ENCODE results near the gene ZNF740. TPM values are rescaled to one million over a fixed set of nuclear protein-coding genes. Genes with fewer than 3 reads are reported as not detected.

ZNF740 gene
- total and polyA plus RNA-seq, 2 donors (not counting 1 experiment from before 2014, with no cell fraction given): 35.9 to 117 TPM

GRCh38 chr12:53217051-53217930 is 36.8 kb downstream of the ZNF740 start:
- Histone ChIP-seq H3K36me3 (replicated peaks in 1 of 2; ENCODE audit: control extremely low read depth in 1 of 2, control insufficient read depth in 1 of 2, extremely low read depth in 1 of 2, insufficient read depth in 2 of 2, low read length in 1 of 2) (peaks cover 0 to 4% of the 10 kb centered on the region in 2 experiments), H3K79me2 (ENCODE audit: control insufficient read depth, insufficient read depth, low read length) (no peaks in the 10 kb centered on the region), H2AFZ (ENCODE audit: insufficient read depth, low read depth, low read length, poor library complexity, severe bottlenecking) (no peak overlapping the region), H3K27me3 (replicated peaks in 1 of 4; ENCODE audit: control extremely low read depth in 1 of 4, control insufficient read depth in 3 of 4, insufficient read depth in 4 of 4, low read length in 3 of 4) (no peaks in the 10 kb centered on the region), H3K4me1 (ENCODE audit: control insufficient read depth in 2 of 2, insufficient read depth in 2 of 2, low read length in 2 of 2) (peaks cover 43 to 51% of the 10 kb centered on the region in 2 donors), H3K27ac (ENCODE audit: low read length in 2 of 2) (peak overlapping the region in 1 of 2 donors; percentile 61), H3K4me3 (ENCODE audit: control extremely low read depth in 1 of 5, extremely low read depth in 1 of 5, insufficient read depth in 1 of 5, low read depth in 2 of 5, low read length in 4 of 5) (no peak overlapping the region), H4K20me1 (ENCODE audit: control insufficient read depth, insufficient read depth, low read length, poor library complexity, severe bottlenecking) (no peaks in the 10 kb centered on the region), H3K4me2 (replicated peaks; ENCODE audit: low read depth, low read length, poor library complexity, severe bottlenecking) (peak overlapping the region; percentile 52), H3K9me3 (ENCODE audit: control extremely low read depth in 1 of 3, control insufficient read depth in 2 of 3, insufficient read depth in 1 of 3, low read length in 2 of 3) (no peaks in the 10 kb centered on the region), H3K9ac (ENCODE audit: low read length) (no peak overlapping the region)
- CTCF ChIA-PET: interaction anchor here (0.8 to 17.1 kb wide), 10 partner anchors 11 to 152 kb away, joined by 3 to 721 read pairs (median 44); partner anchors contain the start of genes AAAS, ESPL1, ITGB7 and MYG1
- intact Hi-C loops (cut with micrococcal nuclease): no loop called here
- POLR2A ChIA-PET: interaction anchor here (2.0 kb wide), 1 partner anchor 9 kb away, joined by 7 read pairs; no protein-coding TSS in a partner anchor
- Mint-ChIP-seq H3K4me1 (peaks cover 64% of the 10 kb centered on the region), H3K9me3 (ENCODE audit: insufficient read depth) (no peaks in the 10 kb centered on the region), H3K27me3 (no peaks in the 10 kb centered on the region), H3K4me3 (peak overlapping the region; percentile 61), H3K27ac (peak overlapping the region; percentile 80)
- TF ChIP-seq EZH2 (IDR thresholded peaks at IDR 0.05; ENCODE audit: borderline replicate concordance, insufficient read depth, low read depth, low read length, poor library complexity, severe bottlenecking) (no peak), CTCF (IDR thresholded peaks at IDR 0.05) (no peak)
- 54% methylated on average over 14 of the region's 19 CpGs for WGBS (ENCODE audit: insufficient coverage)
- ATAC-seq (ENCODE audit: low read depth) (no peak), DNase-seq (no peak)

- DNase-seq: no peak
- H3K4me3 ChIP-seq (ENCODE audit: control extremely low read depth in 1 of 5, extremely low read depth in 1 of 5, insufficient read depth in 1 of 5, low read depth in 2 of 5, low read length in 4 of 5): no peak overlapping the region
- H2AFZ ChIP-seq (ENCODE audit: insufficient read depth, low read depth, low read length, poor library complexity, severe bottlenecking): no peak overlapping the region
- H3K9me3 Mint-ChIP-seq (ENCODE audit: insufficient read depth): no peaks in the 10 kb centered on the region
- 81% methylated on average over 3 of the region's 3 CpGs for WGBS (ENCODE audit: insufficient coverage)
- no peaks in the 10 kb centered on the region for H4K20me1 ChIP-seq (ENCODE audit: control insufficient read depth, insufficient read depth, low read length, poor library complexity, severe bottlenecking)
- no peak overlapping the region for H3K4me2 ChIP-seq (replicated peaks; ENCODE audit: low read depth, low read length, poor library complexity, severe bottlenecking)
- H3K27ac ChIP-seq (ENCODE audit: low read length in 2 of 2): peak overlapping the region in 1 of 2 donors; percentile 61
- H3K27me3 Mint-ChIP-seq: no peaks in the 10 kb centered on the region
- peak overlapping the region; percentile 61 for H3K4me3 Mint-ChIP-seq
- H3K9me3 ChIP-seq (ENCODE audit: control extremely low read depth in 1 of 3, control insufficient read depth in 2 of 3, insufficient read depth in 1 of 3, low read length in 2 of 3): no peaks in the 10 kb centered on the region
- ATAC-seq (ENCODE audit: low read depth): no peak
- intact Hi-C loops (cut with micrococcal nuclease): no loop called here
- peak overlapping the region; percentile 80 for H3K27ac Mint-ChIP-seq
- H3K4me1 ChIP-seq (ENCODE audit: control insufficient read depth in 2 of 2, insufficient read depth in 2 of 2, low read length in 2 of 2): peaks cover 45 to 57% of the 10 kb centered on the region in 2 donors
- H3K4me1 Mint-ChIP-seq: peaks cover 69% of the 10 kb centered on the region
- peaks cover 0 to 4% of the 10 kb centered on the region in 2 experiments for H3K36me3 ChIP-seq (replicated peaks in 1 of 2; ENCODE audit: control extremely low read depth in 1 of 2, control insufficient read depth in 1 of 2, extremely low read depth in 1 of 2, insufficient read depth in 2 of 2, low read length in 1 of 2)
- TF ChIP-seq EZH2 (IDR thresholded peaks at IDR 0.05; ENCODE audit: borderline replicate concordance, insufficient read depth, low read depth, low read length, poor library complexity, severe bottlenecking) (no peak), CTCF (IDR thresholded peaks at IDR 0.05) (no peak)
- POLR2A ChIA-PET: interaction anchor here (2.0 kb wide), 1 partner anchor 9 kb away, joined by 7 read pairs; no protein-coding TSS in a partner anchor
- no peaks in the 10 kb centered on the region for H3K27me3 ChIP-seq (replicated peaks in 1 of 4; ENCODE audit: control extremely low read depth in 1 of 4, control insufficient read depth in 3 of 4, insufficient read depth in 4 of 4, low read length in 3 of 4)
- CTCF ChIA-PET: interaction anchor here (0.8 to 17.1 kb wide), 9 partner anchors 10 to 152 kb away, joined by 3 to 721 read pairs (median 6); partner anchors contain the start of genes ESPL1, ITGB7, MYG1 and PFDN5
- H3K79me2 ChIP-seq (ENCODE audit: control insufficient read depth, insufficient read depth, low read length): no peaks in the 10 kb centered on the region
- H3K9ac ChIP-seq (ENCODE audit: low read length): no peak overlapping the region
Measured at GRCh38 chr12:53217931-53218307, 37.4 kb downstream of the ZNF740 start.

Data from B cell (primary cell).